ENCODE data around the gene ETV6.

The ETV6 gene

GRCh38 chr12:11648514-11649412, 711 bp upstream of the ETV6 start:
- peak; percentile 87 to 89 for DNase-seq

GRCh38 chr12:11650286-11651281, 1.1 kb downstream of the ETV6 start:
- DNase-seq, result peak in 1 of 2 donors; percentile 54

- DNase-seq, result peak in 1 of 2 donors; percentile 34
Observed at GRCh38 chr12:11651381-11651780, 1.9 kb downstream of the ETV6 start.

GRCh38 chr12:11651785-11652184, 2.3 kb downstream of the ETV6 start:
- peak in 1 of 2 donors; percentile 30 for DNase-seq

- DNase-seq, result peak; percentile 90 to 91
Observed at GRCh38 chr12:11652351-11653040, 3.0 kb downstream of the ETV6 start.

- DNase-seq, result peak; percentile 70 to 77
Observed at GRCh38 chr12:11653215-11653753, 3.8 kb downstream of the ETV6 start.

GRCh38 chr12:11654338-11654737, 4.9 kb downstream of the ETV6 start:
- no peak for DNase-seq

GRCh38 chr12:11654802-11655201, 5.3 kb downstream of the ETV6 start:
- DNase-seq, result no peak

GRCh38 chr12:11655842-11656241, 6.4 kb downstream of the ETV6 start:
- DNase-seq, result peak in 1 of 2 donors; percentile 40

GRCh38 chr12:11656550-11656949, 7.1 kb downstream of the ETV6 start:
- no peak for DNase-seq

GRCh38 chr12:11657511-11657910, 8.0 kb downstream of the ETV6 start:
- DNase-seq, result peak; percentile 48 to 54

GRCh38 chr12:11658791-11659190, 9.3 kb downstream of the ETV6 start:
- DNase-seq, result no peak

- DNase-seq, result no peak
Observed at GRCh38 chr12:11660624-11661023, 11.2 kb downstream of the ETV6 start.

GRCh38 chr12:11661491-11662089, 12.1 kb downstream of the ETV6 start:
- no peak for DNase-seq

GRCh38 chr12:11662369-11662768, 12.9 kb downstream of the ETV6 start:
- DNase-seq, result no peak

- no peak for DNase-seq
Observed at GRCh38 chr12:11663130-11663529, 13.7 kb downstream of the ETV6 start.

GRCh38 chr12:11664101-11664500, 14.6 kb downstream of the ETV6 start:
- no peak for DNase-seq

GRCh38 chr12:11666131-11667050, 16.9 kb downstream of the ETV6 start:
- no peak for DNase-seq

GRCh38 chr12:11667171-11667570, 17.7 kb downstream of the ETV6 start:
- DNase-seq, result peak in 1 of 2 donors; percentile 66

- no peak for DNase-seq
Observed at GRCh38 chr12:11668611-11669010, 19.1 kb downstream of the ETV6 start.

GRCh38 chr12:11669348-11669747, 19.9 kb downstream of the ETV6 start:
- DNase-seq, result no peak

Measured in inflammatory macrophage treated with lipopolysaccharide for 1 hour (primary cell).